K562 (cell line): ENCODE data around the gene HPS4.

Experiments
- BDP1 ChIP-seq: IDR thresholded peaks from 3 replicates; pipeline ENCODE4 v1.6.1; 2011; ENCODE audit not compliant: insufficient read length, insufficient read depth
- BRF2 ChIP-seq: IDR thresholded peaks from 3 replicates; pipeline ENCODE4 v1.6.1; 2011; ENCODE audit warnings: borderline replicate concordance, mild to moderate bottlenecking; ENCODE audit not compliant: insufficient read length, insufficient read depth
- POLR2A ChIP-seq: fragments of 450-650 bp; conservative IDR thresholded peaks from 2 replicates; pipeline ENCODE4 v1.6.1; 2016
- RBBP5 ChIP-seq: fragments of 200-600 bp; sonication (generic); IDR thresholded peaks from 2 replicates; pipeline ENCODE4 v1.6.1; 2012; ENCODE audit warnings: borderline replicate concordance, mild to moderate bottlenecking, low read length, control low read depth, inconsistent platforms; ENCODE audit not compliant: insufficient read depth, poor library complexity, severe bottlenecking
- REST ChIP-seq, 2 experiments: fragments of 450-650 bp; formaldehyde crosslinking in 1 of 2; IDR thresholded peaks; 2 replicates each; pipeline versions ENCODE4 v1.4.0 to v1.6.1; 2014 to 2020; ENCODE audit warnings: mild to moderate bottlenecking in 2 of 2, borderline replicate concordance in 1 of 2, low read depth in 1 of 2
- SIN3A ChIP-seq, 2 experiments: fragments of 150-350 bp in 1 of 2; IDR thresholded peaks; 2 replicates each; pipeline ENCODE4 v1.6.1; 2011 to 2016; ENCODE audit warnings: borderline replicate concordance in 2 of 2, low read depth in 2 of 2, low read length in 2 of 2, mild to moderate bottlenecking in 2 of 2, moderate library complexity in 2 of 2; ENCODE audit not compliant: control insufficient read depth in 1 of 2
- SIRT6 ChIP-seq: IDR thresholded peaks from one replicate; pipeline ENCODE4 v1.6.1; 2012; ENCODE audit warnings: low read depth, mild to moderate bottlenecking, control low read depth, inconsistent platforms, low read length, moderate library complexity
- TF ChIP-seq, protein P1 (sequence below): IDR thresholded peaks from 2 replicates; pipeline ENCODE4 v1.6.1; 2012; ENCODE audit warnings: low read depth, low read length, improper control_type of control experiment, borderline replicate concordance

GRCh38 chr22:26486394-26486793 lies 2.8 kb upstream of the HPS4 start:
- TF ChIP-seq RBBP5 (no peak), SIRT6 (no peak), REST (IDR thresholded peaks at IDR 0.05; ENCODE audit: borderline replicate concordance) (no peak), REST (CRISPR knock-in tag; IDR thresholded peaks at IDR 0.05; ENCODE audit: low read depth) (no peak), SIN3A (IDR thresholded peaks at IDR 0.05; ENCODE audit: borderline replicate concordance in 2 of 2, control insufficient read depth in 1 of 2, low read depth in 2 of 2, low read length in 2 of 2) (no peak), POLR2A (no peak), BDP1 (no peak), BRF2 (no peak)
- TF ChIP-seq, protein P1, sequence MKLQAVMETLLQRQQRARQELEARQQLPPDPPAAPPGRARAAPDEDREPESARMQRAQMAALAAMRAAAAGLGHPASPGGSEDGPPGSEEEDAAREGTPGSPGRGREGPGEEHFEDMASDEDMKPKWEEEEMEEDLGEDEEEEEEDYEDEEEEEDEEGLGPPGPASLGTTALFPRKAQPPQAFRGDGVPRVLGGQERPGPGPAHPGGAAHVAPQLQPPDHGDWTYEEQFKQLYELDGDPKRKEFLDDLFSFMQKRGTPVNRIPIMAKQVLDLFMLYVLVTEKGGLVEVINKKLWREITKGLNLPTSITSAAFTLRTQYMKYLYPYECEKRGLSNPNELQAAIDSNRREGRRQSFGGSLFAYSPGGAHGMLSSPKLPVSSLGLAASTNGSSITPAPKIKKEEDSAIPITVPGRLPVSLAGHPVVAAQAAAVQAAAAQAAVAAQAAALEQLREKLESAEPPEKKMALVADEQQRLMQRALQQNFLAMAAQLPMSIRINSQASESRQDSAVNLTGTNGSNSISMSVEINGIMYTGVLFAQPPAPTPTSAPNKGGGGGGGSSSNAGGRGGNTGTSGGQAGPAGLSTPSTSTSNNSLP, result no peak
